Sigmoid colon (tissue), 7 donors: ENCODE measurements around the gene ENOSF1. TPM values are rescaled to one million over a fixed set of nuclear protein-coding genes. Genes with fewer than 3 reads are reported as not detected.
A peak's percentile ranks its signal among the peaks of the same experiment; 100 is the strongest.

Source experiments
- DNase-seq: peaks from one replicate; pipeline ENCODE4 v3.0.0-alpha.2; 2019
- H3K27ac ChIP-seq, 4 donors: fragments of 200-600 bp; sonication (generic); one replicate each; pipeline ENCODE4 v1.5.1; 2016 to 2019; ENCODE audit warnings: mild to moderate bottlenecking in 1 of 4
- H3K27me3 ChIP-seq, 3 donors: fragments of 200-600 bp; sonication (generic); one replicate each; pipeline ENCODE4 v1.5.1; 2019; ENCODE audit warnings: mild to moderate bottlenecking in 1 of 3
- H3K36me3 ChIP-seq, 4 donors: fragments of 200-600 bp; sonication (generic); one replicate each; pipeline ENCODE4 v1.5.1; 2016 to 2019
- H3K4me1 ChIP-seq, 4 donors: fragments of 200-600 bp; sonication (generic); one replicate each; pipeline ENCODE4 v1.5.1; 2017 to 2019
- H3K4me3 ChIP-seq, 4 donors: fragments of 200-600 bp; sonication (generic); one replicate each; pipeline ENCODE4 v1.5.1; 2017 to 2019; ENCODE audit warnings: mild to moderate bottlenecking in 2 of 4, moderate library complexity in 1 of 4
- H3K9me3 ChIP-seq, 4 donors: fragments of 200-600 bp in 3 of 4; sonication (generic) in 3 of 4; one replicate each; pipeline versions ENCODE4 v1.5.1 to v1.6.1; 2013 to 2019
- EP300 ChIP-seq, 4 donors: sonication (generic); formaldehyde crosslinking; IDR thresholded peaks; one replicate each; pipeline ENCODE4 v1.6.1; 2017; ENCODE audit warnings: antibody characterized with exemption in 4 of 4
- POLR2A ChIP-seq, 2 donors: fragments of 450-650 bp; IDR thresholded peaks; one replicate each; pipeline ENCODE4 v1.6.1; 2016; ENCODE audit warnings: antibody characterized with exemption in 2 of 2, mild to moderate bottlenecking in 2 of 2, moderate library complexity in 2 of 2
- POLR2AphosphoS5 ChIP-seq, 4 donors: sonication (generic); formaldehyde crosslinking; IDR thresholded peaks; one replicate each; pipeline ENCODE4 v1.6.1; 2017; ENCODE audit warnings: antibody characterized with exemption in 4 of 4
- WGBS, 2 donors: extraction: QIAGEN DNeasy Blood & Tissue Kit; methylation state at CpG; one replicate each; pipeline ENCODE4 v1.1.7; 2013; 5-methylcytosine and 5-hydroxymethylcytosine counted together
- intact Hi-C: fragments of 100-400 bp; cut with DNase I; formaldehyde crosslinking; loops from one replicate; pipeline ENCODE4 v1.15.1; 2023
- polyA plus RNA-seq, 3 donors: library from polyadenylated mRNA; stranded (reverse); fragments of 200-250 nt; gene quantifications; one replicate each; pipeline ENCODE4 v1.2.3, GENCODE V29; 2013
- total RNA-seq, 4 donors: library from RNA; depleted of rRNA; stranded (reverse); fragments of >200 nt; gene quantifications; one replicate each; pipeline ENCODE4 v1.1.0, GENCODE V29; 2016
- TF ChIP-seq, protein P1 (sequence below), 4 experiments: fragments of 450-650 bp in 3 of 4; fragments of 200-600 bp in 1 of 4; IDR thresholded peaks; one replicate each; pipeline ENCODE4 v1.5.1; 2016 to 2019; ENCODE audit warnings: antibody characterized with exemption in 4 of 4, mild to moderate bottlenecking in 3 of 4, moderate library complexity in 2 of 4
- donor health status: healthy with polysubstance abuse.
- donor health status: Bipolar disorder and iron deficiency.
- donor health status: healthy.

The ENOSF1 gene
- total and polyA plus RNA-seq, 7 donors, result 16.8 to 56.9 (median 43.6) TPM

DNA sequence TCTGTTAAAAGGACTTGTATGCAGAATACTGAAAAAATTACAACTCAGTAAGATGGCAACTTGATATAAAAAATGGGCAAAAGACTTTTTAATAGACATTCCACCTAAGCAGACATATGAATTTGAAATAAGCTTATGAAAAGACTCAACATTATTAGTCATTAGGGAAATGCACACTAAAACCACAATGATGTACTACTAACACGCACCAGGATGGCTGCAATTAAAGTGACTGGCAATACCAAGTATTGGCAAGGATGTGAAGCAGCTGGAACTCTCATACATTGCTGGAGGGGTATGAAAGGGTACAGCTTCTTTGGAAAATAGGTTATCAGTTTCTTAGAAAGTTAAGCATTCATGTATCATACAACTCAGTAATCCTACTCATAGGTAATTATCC, 3.2 kb upstream of the ENOSF1 start:
- Histone ChIP-seq H3K9me3 (no peaks in the 10 kb centered on the region), H3K36me3 (no peaks in the 10 kb centered on the region), H3K27ac (no peak overlapping the region), H3K27me3 (no peaks in the 10 kb centered on the region), H3K4me3 (no peak overlapping the region), H3K4me1 (peaks cover 0 to 12% (median 8%) of the 10 kb centered on the region in 4 donors)
- 67 to 85% methylated on average over 1 of the region's 1 CpG for WGBS, 2 donors
- no peak for TF ChIP-seq POLR2AphosphoS5 (IDR thresholded peaks at IDR 0.05)
- TF ChIP-seq EP300 (IDR thresholded peaks at IDR 0.05), result no peak
- TF ChIP-seq, protein P1, sequence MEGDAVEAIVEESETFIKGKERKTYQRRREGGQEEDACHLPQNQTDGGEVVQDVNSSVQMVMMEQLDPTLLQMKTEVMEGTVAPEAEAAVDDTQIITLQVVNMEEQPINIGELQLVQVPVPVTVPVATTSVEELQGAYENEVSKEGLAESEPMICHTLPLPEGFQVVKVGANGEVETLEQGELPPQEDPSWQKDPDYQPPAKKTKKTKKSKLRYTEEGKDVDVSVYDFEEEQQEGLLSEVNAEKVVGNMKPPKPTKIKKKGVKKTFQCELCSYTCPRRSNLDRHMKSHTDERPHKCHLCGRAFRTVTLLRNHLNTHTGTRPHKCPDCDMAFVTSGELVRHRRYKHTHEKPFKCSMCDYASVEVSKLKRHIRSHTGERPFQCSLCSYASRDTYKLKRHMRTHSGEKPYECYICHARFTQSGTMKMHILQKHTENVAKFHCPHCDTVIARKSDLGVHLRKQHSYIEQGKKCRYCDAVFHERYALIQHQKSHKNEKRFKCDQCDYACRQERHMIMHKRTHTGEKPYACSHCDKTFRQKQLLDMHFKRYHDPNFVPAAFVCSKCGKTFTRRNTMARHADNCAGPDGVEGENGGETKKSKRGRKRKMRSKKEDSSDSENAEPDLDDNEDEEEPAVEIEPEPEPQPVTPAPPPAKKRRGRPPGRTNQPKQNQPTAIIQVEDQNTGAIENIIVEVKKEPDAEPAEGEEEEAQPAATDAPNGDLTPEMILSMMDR (IDR thresholded peaks at IDR 0.05), result no peak
- no peak for TF ChIP-seq POLR2A (IDR thresholded peaks at IDR 0.05)
- DNase-seq, result no peak
- intact Hi-C loops, result loop anchor here (10.0 kb wide), 1 partner anchor 451 kb away; the partner anchor contains the start of gene THOC1

GRCh38 chr18:713135-713490, 683 bp upstream of the ENOSF1 start:
- Histone ChIP-seq H3K4me1 (peaks cover 0 to 18% (median 11%) of the 10 kb centered on the region in 4 donors), H3K27me3 (no peaks in the 10 kb centered on the region), H3K4me3 (peak overlapping the region; percentile 38 to 80 (median 52)), H3K9me3 (no peaks in the 10 kb centered on the region), H3K36me3 (no peaks in the 10 kb centered on the region), H3K27ac (peak overlapping the region; percentile 78 to 88 (median 81))
- intact Hi-C loops, result loop anchor here (5.0 to 10.0 kb wide), 3 partner anchors 56 to 448 kb away; partner anchors contain the start of genes THOC1, TYMS and YES1
- no peak for DNase-seq
- WGBS, 2 donors, result 39 to 76% methylated on average over 23 of the region's 23 CpGs
- no peak for TF ChIP-seq POLR2AphosphoS5 (IDR thresholded peaks at IDR 0.05)
- no peak for TF ChIP-seq EP300 (IDR thresholded peaks at IDR 0.05)
- TF ChIP-seq, protein P1 (IDR thresholded peaks at IDR 0.05), result no peak
- TF ChIP-seq POLR2A (IDR thresholded peaks at IDR 0.05), result no peak

DNA sequence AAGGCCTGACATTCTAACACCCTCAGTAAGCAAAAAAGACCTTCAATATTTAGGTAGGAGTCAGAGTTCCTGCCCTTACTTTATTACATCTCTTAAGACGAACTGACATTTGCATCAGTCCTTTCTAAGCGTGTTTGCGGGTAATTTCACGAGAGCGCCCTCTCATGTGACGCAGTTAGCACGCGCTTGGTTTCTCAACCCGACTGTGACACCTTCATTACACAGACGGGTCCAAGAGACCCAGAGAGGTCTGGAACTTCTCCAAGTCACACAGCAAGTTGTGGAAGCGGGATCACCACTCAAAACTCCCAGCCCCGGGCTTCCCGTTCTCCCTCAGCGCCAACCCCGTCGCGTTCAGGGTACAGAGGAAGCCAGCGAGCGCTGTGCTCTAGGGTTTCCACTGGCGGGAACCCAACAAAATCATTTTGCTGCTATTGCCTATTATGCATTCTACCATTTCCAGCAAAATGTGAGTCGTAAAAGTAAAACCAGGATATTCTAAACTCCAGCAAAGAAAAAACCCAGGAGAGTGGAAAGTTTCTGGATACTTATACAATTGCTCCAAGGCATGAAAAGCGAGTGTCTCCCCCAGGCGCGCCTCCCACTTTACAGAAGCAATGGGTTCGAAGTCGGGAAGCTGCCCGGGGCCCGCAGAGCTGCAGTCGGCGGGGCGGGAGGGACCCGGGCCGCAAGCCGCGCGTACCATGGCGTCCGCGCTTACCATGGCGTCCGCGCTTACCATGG, 601 bp downstream of the ENOSF1 start:
- no peaks in the 10 kb centered on the region for H3K27me3 ChIP-seq
- peaks cover 0 to 23% (median 11%) of the 10 kb centered on the region in 4 donors for H3K4me1 ChIP-seq
- H3K9me3 ChIP-seq, result no peaks in the 10 kb centered on the region
- H3K36me3 ChIP-seq, result no peaks in the 10 kb centered on the region
- intact Hi-C loops, result loop anchor here (5.0 to 10.0 kb wide), 3 partner anchors 55 to 447 kb away; partner anchors contain the start of genes THOC1, TYMS and YES1
- peak overlapping the region; percentile 38 to 80 (median 52) for H3K4me3 ChIP-seq
- H3K27ac ChIP-seq, result peak overlapping the region; percentile 78 to 88 (median 81)
- TF ChIP-seq, protein P1 (IDR thresholded peaks at IDR 0.05), result no peak
- TF ChIP-seq EP300 (IDR thresholded peaks at IDR 0.05), result peak in 3 of 4 donors; percentile 78 to 86 (median 82)
- TF ChIP-seq POLR2AphosphoS5 (IDR thresholded peaks at IDR 0.05), result peak; percentile 49 to 83 (median 62)
- no peak for TF ChIP-seq POLR2A (IDR thresholded peaks at IDR 0.05)
- 0 to 1% methylated on average over 42 of the region's 42 CpGs for WGBS, 2 donors
- DNase-seq, result peak; percentile 95

DNA sequence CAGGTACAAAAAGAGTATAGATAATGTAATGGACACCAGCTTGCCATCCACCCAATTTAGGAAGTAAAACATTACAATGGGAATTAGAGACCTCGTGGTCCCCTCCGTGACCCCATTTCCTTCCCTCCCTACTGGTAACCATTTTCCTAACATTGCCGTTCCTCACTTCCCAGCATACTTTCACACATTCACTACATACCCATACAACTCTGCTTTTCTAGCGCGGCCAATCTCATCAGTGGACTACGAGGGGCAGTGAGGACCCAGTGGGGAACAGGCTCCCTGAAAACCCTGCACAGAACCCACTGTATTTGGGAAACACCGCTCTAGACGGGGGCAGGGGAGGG, 1.1 kb downstream of the ENOSF1 start:
- peak overlapping the region; percentile 38 to 80 (median 52) for H3K4me3 ChIP-seq
- H3K36me3 ChIP-seq, result peaks cover 0 to under 1% (median 0%) of the 10 kb centered on the region in 4 donors
- DNase-seq, result no peak
- H3K27me3 ChIP-seq, result no peaks in the 10 kb centered on the region
- intact Hi-C loops, result loop anchor here (5.0 to 10.0 kb wide), 3 partner anchors 54 to 446 kb away; partner anchors contain the start of genes THOC1, TYMS and YES1
- H3K9me3 ChIP-seq, result no peaks in the 10 kb centered on the region
- peaks cover 0 to 23% (median 11%) of the 10 kb centered on the region in 4 donors for H3K4me1 ChIP-seq
- peak overlapping the region; percentile 78 to 88 (median 81) for H3K27ac ChIP-seq
- no peak for TF ChIP-seq POLR2A (IDR thresholded peaks at IDR 0.05)
- TF ChIP-seq POLR2AphosphoS5 (IDR thresholded peaks at IDR 0.05), result no peak
- TF ChIP-seq, protein P1 (IDR thresholded peaks at IDR 0.05), result no peak
- TF ChIP-seq EP300 (IDR thresholded peaks at IDR 0.05), result no peak
- 6 to 7% methylated on average over 8 of the region's 8 CpGs for WGBS, 2 donors
